Kidney capillary endothelial cell (primary cell): ENCODE measurements around the gene NALCN.

Experiments used
- DNase-seq: peaks from one replicate; pipeline ENCODE4 v3.0.0-alpha.2; 2018; ENCODE audit warnings: low spot score

The NALCN gene

DNA sequence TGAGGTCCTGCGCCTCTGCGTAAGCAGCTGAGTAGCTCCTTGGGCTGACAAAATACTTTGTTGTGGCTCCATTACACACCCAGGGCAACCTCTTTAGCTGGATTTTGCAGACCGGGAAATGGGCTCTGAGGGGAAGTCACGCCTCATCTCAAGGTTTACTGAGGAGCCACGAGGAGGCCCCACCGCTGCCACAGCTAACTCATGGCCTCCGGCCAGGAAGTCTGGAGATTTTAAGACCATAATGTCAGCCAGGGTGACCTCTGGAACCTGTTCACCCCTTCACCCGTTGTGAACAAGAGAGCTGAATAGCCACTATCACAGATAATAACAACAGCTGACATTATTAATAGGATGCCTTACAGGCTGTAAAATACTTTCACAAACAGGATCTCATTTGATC lies 390.4 kb downstream of the NALCN start:
- no peak for DNase-seq

DNA sequence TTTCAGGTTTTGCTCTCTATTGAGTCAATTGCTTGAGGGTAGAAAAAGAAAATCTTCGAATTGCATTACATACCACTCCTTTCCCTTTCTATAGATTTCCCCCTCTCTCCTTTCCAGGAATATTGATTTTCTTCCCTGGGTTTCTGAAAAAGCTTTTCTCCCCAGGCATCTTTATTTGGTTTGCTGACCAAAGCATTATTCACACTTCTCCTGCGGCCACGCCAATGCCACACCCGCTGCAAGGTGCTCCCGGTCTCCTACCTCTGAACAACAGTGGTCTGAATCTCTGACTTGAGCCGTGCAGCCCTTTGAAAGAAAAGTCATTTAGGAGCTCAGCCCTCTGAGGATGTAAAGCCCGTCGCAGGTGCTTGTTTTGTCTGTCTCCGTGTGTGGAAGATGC lies 390.8 kb downstream of the NALCN start:
- no peak for DNase-seq

DNA sequence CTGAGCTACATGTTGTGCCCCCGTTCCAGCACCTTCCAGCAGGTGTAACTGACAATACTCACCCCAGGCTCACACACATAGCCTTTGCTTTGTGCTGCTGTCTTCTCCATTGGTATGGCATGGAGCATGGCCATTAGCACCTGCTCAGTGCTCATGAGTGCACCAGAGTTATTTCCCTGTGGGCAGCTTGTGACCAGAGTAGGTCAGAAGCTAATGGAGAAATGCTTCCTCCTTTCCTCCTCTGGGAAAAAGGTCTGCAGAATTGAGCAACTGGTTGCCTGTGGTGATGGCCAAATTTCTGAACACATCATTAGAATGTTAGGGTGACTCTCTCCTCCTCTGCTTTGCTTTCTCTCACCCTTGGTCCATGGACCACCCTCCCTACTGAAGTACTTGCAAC lies 397.2 kb downstream of the NALCN start:
- no peak for DNase-seq

DNA sequence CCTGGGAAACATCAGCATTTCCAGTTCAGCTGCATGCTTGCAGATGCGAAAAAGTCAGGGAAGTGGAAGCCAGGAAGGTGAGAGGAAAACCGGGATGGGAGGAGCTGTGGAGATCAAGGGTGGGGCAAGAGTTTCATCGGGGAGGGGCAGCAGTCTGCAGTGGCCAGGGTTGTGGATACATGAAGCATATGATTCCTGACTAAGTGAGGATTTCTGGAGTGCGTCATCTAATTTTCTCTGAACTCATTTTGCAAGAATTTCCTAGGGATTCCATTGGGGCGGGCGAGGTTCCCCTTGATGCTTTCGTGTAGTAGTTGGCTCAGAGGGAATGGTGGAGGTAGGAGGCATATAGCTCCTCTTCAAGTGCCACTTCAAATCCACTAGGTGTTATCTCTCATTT lies 397.6 kb downstream of the NALCN start:
- no peak for DNase-seq

DNA sequence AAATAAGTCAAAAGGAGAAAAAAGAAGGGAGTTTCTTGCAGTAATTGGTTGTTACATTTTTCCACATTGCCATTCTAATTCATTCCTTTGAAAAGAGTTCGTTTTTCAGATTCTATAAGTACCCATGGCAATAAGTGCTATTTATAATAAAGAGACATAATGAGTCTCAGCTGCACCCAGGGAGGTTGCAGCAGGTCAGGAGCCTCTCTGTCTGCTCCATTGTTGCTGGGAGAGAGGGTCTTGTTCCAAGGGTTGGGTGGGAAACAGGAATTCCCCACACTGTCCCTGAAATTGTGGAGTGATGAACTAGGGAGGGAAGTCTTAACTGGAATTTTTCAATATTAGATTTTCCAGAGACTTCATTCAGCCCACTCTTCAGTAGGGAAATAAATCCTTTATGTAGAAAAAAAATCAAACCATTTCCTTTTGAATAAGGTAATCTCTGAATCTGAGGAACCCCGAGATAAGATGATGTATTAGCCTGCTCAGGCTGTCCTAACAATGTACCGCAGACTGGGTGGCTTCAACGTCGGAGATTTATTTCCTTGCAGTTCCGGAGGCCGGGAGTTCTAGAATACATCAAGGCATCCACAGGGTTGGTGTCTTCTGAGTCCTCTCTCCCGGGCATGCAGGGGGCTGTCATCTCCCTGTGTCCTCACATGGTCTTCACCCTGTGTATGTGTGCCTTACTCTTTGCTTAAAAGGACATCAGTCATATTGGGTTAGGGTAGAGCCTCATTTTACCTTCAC lies 399.0 kb downstream of the NALCN start:
- DNase-seq = no peak

DNA sequence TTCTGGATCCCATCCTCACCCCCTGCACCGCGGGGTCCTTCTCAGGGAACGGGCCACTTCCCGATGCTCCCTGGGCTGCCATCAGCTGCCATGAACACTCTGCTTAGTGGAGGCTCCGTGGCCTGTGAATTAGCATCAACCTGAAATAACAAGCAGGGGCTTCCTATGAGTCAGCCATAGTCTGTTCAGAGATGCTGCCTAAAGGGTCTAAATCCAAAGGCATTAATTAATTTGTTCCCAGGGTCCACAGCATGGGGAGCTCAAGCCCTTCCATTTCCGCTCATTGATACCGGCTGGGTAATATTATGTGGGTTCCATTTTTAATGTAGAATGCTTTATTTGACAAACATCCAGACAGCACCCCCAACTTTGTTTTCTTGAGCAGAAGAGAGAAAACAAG lies 399.8 kb downstream of the NALCN start:
- no peak for DNase-seq

DNA sequence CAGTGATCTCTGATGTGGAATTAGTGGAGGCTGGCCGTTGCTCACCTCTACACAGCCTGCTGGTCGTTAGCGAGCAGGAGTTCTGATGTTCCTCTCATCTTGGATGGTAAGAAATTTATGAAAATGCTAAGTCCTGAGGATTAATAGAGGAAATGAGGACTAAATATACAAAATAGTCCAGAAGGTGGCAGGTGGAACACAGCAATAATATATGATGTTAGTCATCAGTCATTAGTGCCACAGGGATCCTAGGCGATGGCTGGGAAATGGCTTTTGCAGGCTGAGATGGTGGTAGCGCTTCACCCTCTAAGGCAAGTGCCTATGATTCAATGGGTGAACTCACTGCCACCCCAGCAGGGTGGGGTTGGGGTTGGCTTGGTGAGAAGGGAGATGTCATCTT lies 403.1 kb downstream of the NALCN start:
- no peak for DNase-seq

DNA sequence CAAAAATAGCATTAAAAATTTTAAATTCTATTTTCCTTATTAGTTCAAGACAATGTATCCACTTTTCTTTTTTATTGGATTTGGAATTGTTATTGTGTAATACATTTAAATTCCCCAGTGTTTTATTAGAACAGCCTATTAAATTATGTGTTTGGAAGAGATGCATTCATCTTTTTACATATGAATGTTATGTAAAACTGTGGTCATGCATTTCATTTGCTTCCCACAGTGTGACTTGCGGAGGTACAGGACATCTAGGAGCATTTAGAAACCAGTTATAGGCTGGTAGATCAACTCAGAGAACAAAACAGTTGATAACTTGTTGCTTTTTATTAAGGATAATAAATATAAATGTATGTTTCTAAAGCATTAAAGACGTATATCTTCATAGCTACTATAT lies 406.2 kb downstream of the NALCN start:
- DNase-seq = no peak

DNA sequence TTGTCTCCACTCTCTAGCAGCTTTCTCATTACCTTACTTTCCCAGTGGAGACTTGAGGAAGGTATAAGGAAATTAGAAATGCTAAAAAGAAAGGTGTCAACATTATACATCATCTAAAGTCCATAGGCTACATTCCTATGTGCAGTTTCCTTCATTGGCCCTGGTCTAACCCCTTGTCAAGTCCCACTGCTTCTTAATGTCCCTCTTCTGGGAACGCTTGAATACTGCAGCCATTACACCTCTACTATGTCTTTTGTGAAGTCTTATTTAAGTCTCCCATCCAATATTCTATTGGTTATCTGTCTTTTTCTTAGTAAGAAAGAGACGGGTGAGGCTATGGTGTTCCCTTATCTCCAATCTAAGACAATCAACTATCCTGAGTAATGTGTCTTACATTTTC lies 409.1 kb downstream of the NALCN start:
- no peak for DNase-seq
